ENCODE measurements around the gene CDC14C.
A peak's percentile ranks its signal among the peaks of the same experiment; 100 is the strongest.
"Not testable (repeated sequence)": the region's sequence is repeated elsewhere in the genome, so short reads cannot be mapped to it uniquely, and the experiment has no call there.

Gene CDC14C

DNA sequence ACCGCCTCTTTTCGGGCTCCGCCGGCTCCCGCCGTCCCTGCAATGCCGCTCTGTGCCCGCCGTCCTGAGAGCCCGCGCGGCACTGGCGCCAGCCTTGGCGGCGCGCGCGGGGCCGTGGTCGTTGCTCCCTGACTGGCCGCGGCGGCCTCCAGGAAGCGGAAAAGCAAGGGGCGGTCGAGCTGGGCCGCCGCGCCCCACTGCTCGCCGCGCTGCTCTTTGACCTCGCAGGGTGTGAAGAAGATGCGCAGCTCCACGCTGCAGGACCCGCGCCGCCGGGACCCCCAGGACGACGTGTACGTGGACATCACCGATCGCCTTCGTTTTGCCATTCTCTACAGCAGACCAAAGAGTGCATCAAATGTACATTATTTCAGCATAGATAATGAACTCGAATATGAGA lies at the start of gene CDC14C:
TSS of gene CDC14C (plus strand) at position 115 of the 400 bp plus-strand sequence. CDS start at position 241, 126 bp downstream.
- no peak for DNase-seq (ENCODE audit: low read depth)

DNA sequence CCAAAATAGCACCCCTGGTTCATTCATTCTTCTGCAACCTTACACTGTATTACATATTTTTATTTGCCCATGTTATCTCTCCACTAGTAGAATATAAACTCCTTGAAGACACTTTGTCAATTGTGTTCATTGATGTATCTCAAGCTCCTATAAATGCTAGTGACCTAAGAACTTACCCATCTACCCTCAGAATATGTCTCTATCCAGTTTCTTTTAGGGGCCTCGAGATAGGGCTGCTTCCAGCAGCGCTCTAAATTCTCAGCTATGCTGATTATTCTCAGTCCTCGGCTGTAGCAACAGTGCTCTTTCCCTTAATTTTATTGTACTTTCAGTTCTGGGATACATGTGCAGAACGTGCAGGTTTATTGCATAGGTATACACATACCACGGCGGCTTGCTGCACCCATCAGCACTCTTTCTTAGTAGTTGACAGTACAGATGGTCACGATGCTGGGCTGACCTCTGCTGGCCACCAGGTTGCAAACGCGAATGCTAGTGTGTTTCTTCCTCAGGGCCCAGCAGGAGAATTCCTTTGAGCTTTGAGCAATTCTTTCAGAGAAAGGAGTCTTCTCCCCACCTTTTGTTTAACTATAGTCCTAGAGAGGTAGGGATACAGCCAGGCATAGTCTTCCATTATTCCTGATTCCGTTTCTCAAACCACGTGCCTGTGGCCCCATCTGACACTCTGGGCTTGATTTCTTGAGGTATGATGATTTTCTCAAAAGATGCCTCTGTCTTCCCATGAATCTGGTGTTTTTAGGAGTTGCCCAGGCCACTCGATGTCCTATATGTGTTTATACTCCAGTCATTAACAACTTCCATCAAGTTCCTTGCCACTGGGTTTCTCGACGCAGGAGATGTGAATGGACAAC lies 49.1 kb upstream of the CDC14C start:
- no peak for DNase-seq (ENCODE audit: low read depth)

- DNase-seq (ENCODE audit: low read depth) = no peak
Observed at GRCh38 chr7:48876087-48876486, 48.3 kb upstream of the CDC14C start.

- no peak for DNase-seq (ENCODE audit: low read depth)
Observed at GRCh38 chr7:48880851-48881250, 43.5 kb upstream of the CDC14C start.

- no peak for DNase-seq (ENCODE audit: low read depth)
Observed at GRCh38 chr7:48887500-48887899, 36.8 kb upstream of the CDC14C start.

GRCh38 chr7:48894574-48894973 lies 29.8 kb upstream of the CDC14C start:
- no peak for DNase-seq (ENCODE audit: low read depth)

GRCh38 chr7:48899932-48900331 lies 24.4 kb upstream of the CDC14C start:
- no peak for DNase-seq (ENCODE audit: low read depth)

DNA sequence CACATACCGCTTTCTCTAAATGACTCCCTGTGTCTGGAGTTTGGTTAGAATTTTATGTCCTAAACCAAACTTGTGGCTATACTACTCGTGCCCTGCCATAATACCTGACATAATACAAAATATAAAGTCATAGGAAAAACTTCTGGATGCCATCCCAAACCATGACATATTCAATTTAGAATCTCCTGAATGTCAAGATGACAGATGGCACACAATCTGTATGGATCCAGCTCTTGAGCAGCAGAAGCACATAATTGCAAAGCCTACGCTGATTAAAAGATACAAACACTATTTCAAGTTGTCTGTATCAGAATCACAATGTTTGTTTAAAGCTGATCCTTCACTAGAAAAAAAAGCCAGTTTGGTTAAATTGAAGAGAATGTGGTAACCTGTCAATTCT lies 22.4 kb upstream of the CDC14C start:
- no peak for DNase-seq (ENCODE audit: low read depth)

- DNase-seq (ENCODE audit: low read depth) = no peak
Observed at GRCh38 chr7:48904975-48905374, 19.4 kb upstream of the CDC14C start.

DNA sequence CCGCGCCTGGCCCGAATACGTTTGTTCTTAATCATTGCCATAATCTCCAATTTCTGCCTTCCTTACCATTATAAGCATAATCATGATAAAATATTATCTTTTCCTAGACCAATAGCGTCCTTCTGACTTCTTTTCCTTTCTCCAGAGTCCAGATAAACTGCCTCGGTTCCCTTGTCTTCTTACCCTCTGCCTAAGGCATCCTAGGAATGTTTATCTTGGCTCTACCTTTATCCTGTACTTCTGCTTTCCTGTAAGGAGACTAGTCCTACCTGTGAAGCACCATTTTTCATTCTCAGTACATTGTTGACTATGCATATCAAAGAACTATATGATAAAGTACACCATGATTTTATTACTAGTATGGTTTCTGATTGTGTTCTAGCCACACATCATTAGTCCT lies 18.7 kb upstream of the CDC14C start:
- DNase-seq (ENCODE audit: low read depth) = not testable (repeated sequence)

- DNase-seq (ENCODE audit: low read depth) = not testable (repeated sequence)
Observed at GRCh38 chr7:48909887-48910286, 14.5 kb upstream of the CDC14C start.

GRCh38 chr7:48931481-48931880 lies 7.1 kb downstream of the CDC14C start:
- DNase-seq (ENCODE audit: low read depth) = no peak

- no peak for DNase-seq (ENCODE audit: low read depth)
Observed at GRCh38 chr7:48932126-48932910, 8.0 kb downstream of the CDC14C start.

DNA sequence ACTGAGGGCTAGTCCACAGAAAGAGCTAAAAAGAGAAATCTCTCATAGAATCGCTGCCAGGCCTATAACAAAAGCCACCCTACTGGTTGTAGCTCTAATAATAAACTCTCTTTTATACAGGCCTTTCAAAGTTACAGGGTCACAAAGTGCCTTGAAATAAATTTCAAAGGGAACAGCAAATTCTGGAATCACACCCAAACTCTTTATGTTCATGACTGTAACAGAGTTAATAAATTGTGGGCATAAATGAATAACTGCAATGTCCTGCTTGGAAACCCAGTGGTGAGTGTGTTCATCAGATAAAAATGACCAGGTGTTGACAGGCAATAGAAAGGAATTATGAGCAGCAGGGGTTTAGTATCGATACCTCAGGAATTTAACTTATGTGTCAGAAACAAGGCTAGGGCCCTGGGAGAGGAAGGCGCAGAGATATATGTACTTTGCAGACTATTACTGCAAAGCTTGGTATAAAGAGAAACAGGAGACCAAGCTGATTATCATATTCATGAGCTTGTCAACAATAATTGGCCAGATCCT lies 9.3 kb downstream of the CDC14C start:
- DNase-seq (ENCODE audit: low read depth) = no peak

GRCh38 chr7:48938539-48939295 lies 14.4 kb downstream of the CDC14C start:
- DNase-seq (ENCODE audit: low read depth) = peak; percentile 26

DNA sequence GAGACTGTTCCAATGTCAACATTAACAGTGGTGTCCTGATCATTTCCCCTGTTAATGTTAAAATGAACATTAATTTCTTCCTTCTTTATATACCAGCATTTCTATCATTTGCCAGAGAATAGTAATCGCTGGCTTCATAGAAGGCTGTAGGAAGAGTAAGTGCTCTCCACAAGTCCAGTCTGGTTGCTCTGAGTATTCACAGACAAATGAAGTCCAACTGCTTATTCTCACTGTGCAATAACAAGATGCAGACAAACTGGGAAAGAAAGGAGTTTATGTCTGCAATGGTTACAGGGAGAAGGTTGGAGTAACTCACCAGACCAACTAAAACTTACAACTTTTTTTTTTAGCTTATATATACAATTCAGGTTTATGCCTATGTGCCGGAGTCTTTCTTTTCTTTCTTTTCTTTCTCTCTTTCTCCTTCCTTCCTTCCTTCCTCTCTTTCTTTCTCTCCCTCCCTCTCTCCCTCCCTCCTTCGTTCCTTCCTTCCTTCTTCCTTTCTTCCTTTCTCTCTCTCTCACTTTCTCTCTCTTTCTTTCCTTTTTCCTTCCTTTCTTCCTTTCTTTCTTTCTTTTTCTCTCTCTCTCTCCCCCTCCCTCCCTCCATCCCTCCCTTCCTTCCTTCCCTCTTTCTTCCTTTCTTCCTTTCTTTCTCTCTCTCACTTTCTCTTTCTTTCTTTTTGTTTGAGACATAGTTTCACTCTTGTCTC lies 19.1 kb downstream of the CDC14C start:
- DNase-seq (ENCODE audit: low read depth) = no peak

- no peak for DNase-seq (ENCODE audit: low read depth)
Observed at GRCh38 chr7:48955916-48956315, 31.6 kb downstream of the CDC14C start.

GRCh38 chr7:48959676-48960075 lies 35.3 kb downstream of the CDC14C start:
- no peak for DNase-seq (ENCODE audit: low read depth)

- no peak for DNase-seq (ENCODE audit: low read depth)
Observed at GRCh38 chr7:48962821-48963505, 38.6 kb downstream of the CDC14C start.

- DNase-seq (ENCODE audit: low read depth) = no peak
Observed at GRCh38 chr7:48964074-48964473, 39.7 kb downstream of the CDC14C start.

- DNase-seq (ENCODE audit: low read depth) = no peak
Observed at GRCh38 chr7:48971173-48971572, 46.8 kb downstream of the CDC14C start.

Data from fibroblast of gingiva (primary cell).